PC-3 (cell line): ENCODE results near the gene PRKX. TPM values are rescaled to one million over a fixed set of nuclear protein-coding genes. Genes with fewer than 3 reads are reported as not detected.
"Not testable (repeated sequence)": the region's sequence is repeated elsewhere in the genome, so short reads cannot be mapped to it uniquely, and the experiment has no call there.

Source experiments
- ATAC-seq: fragments of 200-7000 bp; cut with Tn5 transposase; 2 replicates; pipeline ENCODE4 v1.9.1; 2020; ENCODE audit warnings: mild to moderate bottlenecking, moderate library complexity
- BruUV-seq: library from RNA; stranded (reverse); fragments of 400-500 nt; replicated peaks from 2 replicates; lab custom pipeline; 2021; lab: Mats Ljungman, UMichigan
- CTCF ChIA-PET: fragments of 300-600 bp; sonication (Branson Sonifier 250); formaldehyde crosslinking; loops from one replicate; lab custom pipeline; 2022; ENCODE audit warnings: antibody characterized with exemption; lab: Charles Lee
- POLR2A ChIA-PET: fragments of 300-600 bp; sonication (Branson Sonifier 250); formaldehyde crosslinking; loops from one replicate; lab custom pipeline; 2022; ENCODE audit warnings: antibody characterized with exemption; ENCODE audit not compliant: unreplicated experiment; lab: Charles Lee
- DNase-seq: peaks from one replicate; pipeline ENCODE4 v3.0.0-alpha.2; 2015
- H2AFZ ChIP-seq: fragments of 300-600 bp; sonication (generic); 2 replicates; pipeline ENCODE4 v1.6.0; 2016; ENCODE audit warnings: antibody characterized with exemption, low read length
- H3F3A ChIP-seq: fragments of 300-600 bp; sonication (generic); one replicate; pipeline ENCODE4 v1.6.0; 2017; ENCODE audit warnings: antibody characterized with exemption, low read length, control low read depth, mild to moderate bottlenecking; ENCODE audit not compliant: unreplicated experiment
- H3K27ac ChIP-seq: fragments of 300-600 bp; sonication (generic); 2 replicates; pipeline ENCODE4 v1.5.1; 2016; ENCODE audit warnings: mild to moderate bottlenecking, low read length
- H3K27me3 ChIP-seq: fragments of 300-600 bp; sonication (generic); 2 replicates; pipeline ENCODE4 v1.6.1; 2016; ENCODE audit warnings: low read length, mixed read lengths
- H3K36me3 ChIP-seq: fragments of 300-600 bp; sonication (generic); 2 replicates; pipeline ENCODE4 v1.6.1; 2016; ENCODE audit warnings: low read depth, mixed run types, low read length, mixed read lengths
- H3K4me1 ChIP-seq: fragments of 300-600 bp; sonication (generic); 2 replicates; pipeline ENCODE4 v1.5.1; 2016; ENCODE audit warnings: low read length; ENCODE audit not compliant: insufficient read depth
- H3K4me2 ChIP-seq: fragments of 300-600 bp; sonication (generic); 2 replicates; pipeline ENCODE4 v1.6.0; 2016; ENCODE audit warnings: low read length
- H3K4me3 ChIP-seq: fragments of 300-600 bp; sonication (generic); 2 replicates; pipeline ENCODE4 v1.5.1; 2016; ENCODE audit warnings: mild to moderate bottlenecking, low read length, mixed read lengths
- H3K79me2 ChIP-seq: fragments of 300-600 bp; sonication (generic); 2 replicates; pipeline ENCODE4 v1.6.1; 2017; ENCODE audit warnings: low read length, mixed read lengths
- H3K9ac ChIP-seq: fragments of 300-600 bp; sonication (generic); 2 replicates; pipeline ENCODE4 v1.6.0; 2016; ENCODE audit warnings: mild to moderate bottlenecking, low read length
- H3K9me2 ChIP-seq: fragments of 300-600 bp; sonication (generic); replicated peaks from 2 replicates; pipeline ENCODE4 v1.6.1; 2016; ENCODE audit warnings: mixed run types, low read length, mixed read lengths
- H3K9me3 ChIP-seq: fragments of 300-600 bp; sonication (generic); 2 replicates; pipeline ENCODE4 v1.6.1; 2016; ENCODE audit warnings: low read length, mixed read lengths
- H4K20me1 ChIP-seq: fragments of 300-600 bp; sonication (generic); 2 replicates; pipeline ENCODE4 v1.6.1; 2016; ENCODE audit warnings: low read length, mixed read lengths
- CTCF ChIP-seq: fragments of 300-600 bp; sonication (generic); conservative IDR thresholded peaks from 2 replicates; pipeline ENCODE4 v1.5.1; 2017; ENCODE audit warnings: antibody characterized with exemption, low read depth, mild to moderate bottlenecking, low read length
- EZH2 ChIP-seq: fragments of 300-600 bp; sonication (generic); IDR thresholded peaks from one replicate; pipeline ENCODE4 v1.6.1; 2017; ENCODE audit warnings: antibody characterized with exemption, mild to moderate bottlenecking, low read length; ENCODE audit not compliant: unreplicated experiment
- EZH2phosphoT487 ChIP-seq: fragments of 300-600 bp; sonication (generic); IDR thresholded peaks from 2 replicates; pipeline ENCODE4 v1.6.1; 2018; ENCODE audit warnings: mild to moderate bottlenecking, antibody characterized with exemption, low read length, borderline replicate concordance
- intact Hi-C: fragments of 100-400 bp; cut with micrococcal nuclease; formaldehyde crosslinking; loops from 2 replicates; pipeline ENCODE4 v1.9.0; 2023
- total RNA-seq: library from RNA; depleted of rRNA; stranded (reverse); fragments of >200 nt; gene quantifications from 2 replicates; pipeline ENCODE4 v1.2.3, GENCODE V29; 2014

The PRKX gene
- total RNA-seq, 1 experiment from 2014 or later: 22.2 TPM

GRCh38 chrX:3697220-3697684 lies 16.2 kb downstream of the PRKX start:
- Histone ChIP-seq H3K27ac (no peak overlapping the region), H3K79me2 (0 out of 2 replicates have a peak, but pooled peaks cover 9% of the 10 kb centered on the region), H3K4me3 (no peak overlapping the region), H3F3A (no peaks in the 10 kb centered on the region), H3K36me3 (no peaks in the 10 kb centered on the region), H3K4me2 (no peak overlapping the region), H3K9me3 (no peaks in the 10 kb centered on the region), H3K9ac (no peak overlapping the region), H3K4me1 (no peaks in the 10 kb centered on the region), H4K20me1 (no peaks in the 10 kb centered on the region), H3K9me2 (no peaks in the 10 kb centered on the region), H2AFZ (no peak overlapping the region), H3K27me3 (no peaks in the 10 kb centered on the region)
- DNase-seq: no peak
- no peak for ATAC-seq
- ChIA-PET CTCF (no interaction called here), POLR2A (no interaction called here)
- TF ChIP-seq CTCF: no peak
- no peak for TF ChIP-seq EZH2
- TF ChIP-seq EZH2phosphoT487: no peak
- no TSS peak for BruUV-seq
- intact Hi-C loops: no loop called here

GRCh38 chrX:3695536-3695935 lies 17.9 kb downstream of the PRKX start:
- Histone ChIP-seq H3K4me1 (no peaks in the 10 kb centered on the region), H2AFZ (no peak overlapping the region), H3K9me3 (no peaks in the 10 kb centered on the region), H3K36me3 (no peaks in the 10 kb centered on the region), H3K27ac (no peak overlapping the region), H3K4me3 (no peak overlapping the region), H3K4me2 (no peak overlapping the region), H3K9ac (no peak overlapping the region), H3K79me2 (0 out of 2 replicates have a peak, but pooled peaks cover 2% of the 10 kb centered on the region), H3K9me2 (no peaks in the 10 kb centered on the region), H3F3A (no peaks in the 10 kb centered on the region), H3K27me3 (no peaks in the 10 kb centered on the region), H4K20me1 (no peaks in the 10 kb centered on the region)
- no TSS peak for BruUV-seq
- TF ChIP-seq CTCF (no peak), EZH2 (no peak), EZH2phosphoT487 (no peak)
- intact Hi-C loops: no loop called here
- ChIA-PET POLR2A (no interaction called here), CTCF (no interaction called here)
- ATAC-seq (no peak), DNase-seq (no peak)

GRCh38 chrX:3690140-3690539 lies 23.3 kb downstream of the PRKX start:
- intact Hi-C loops: no loop called here
- ChIA-PET CTCF (no interaction called here), POLR2A (no interaction called here)
- H3K9me3 ChIP-seq: no peaks in the 10 kb centered on the region
- no TSS peak for BruUV-seq
- H3K27me3 ChIP-seq: no peaks in the 10 kb centered on the region
- H4K20me1 ChIP-seq: no peaks in the 10 kb centered on the region
- no peaks in the 10 kb centered on the region for H3K36me3 ChIP-seq
- H3K4me2 ChIP-seq: no peak overlapping the region
- H3F3A ChIP-seq: no peaks in the 10 kb centered on the region
- no peaks in the 10 kb centered on the region for H3K4me1 ChIP-seq
- no peak overlapping the region for H3K27ac ChIP-seq
- no peak overlapping the region for H3K4me3 ChIP-seq
- no peak overlapping the region for H3K9ac ChIP-seq
- TF ChIP-seq EZH2 (no peak), CTCF (no peak), EZH2phosphoT487 (no peak)
- no peak; the same call in 1 of the 2 replicates for ATAC-seq
- H3K79me2 ChIP-seq: no peaks in the 10 kb centered on the region
- H3K9me2 ChIP-seq: no peaks in the 10 kb centered on the region
- DNase-seq: no peak
- H2AFZ ChIP-seq: no peak overlapping the region

- intact Hi-C loops, CTCF ChIA-PET, DNase-seq: not testable (repeated sequence)
Observed at GRCh38 chrX:3683236-3683635, 30.2 kb downstream of the PRKX start.

More at GRCh38 chrX:3683236-3683635, 30.2 kb downstream of the PRKX start:
- H3F3A ChIP-seq, ATAC-seq, H3K4me2 ChIP-seq, H3K27ac ChIP-seq, H4K20me1 ChIP-seq, H3K9me2 ChIP-seq, H3K9ac ChIP-seq, H3K4me1 ChIP-seq, H2AFZ ChIP-seq, H3K4me3 ChIP-seq, H3K36me3 ChIP-seq, POLR2A ChIA-PET, H3K79me2 ChIP-seq, H3K9me3 ChIP-seq, BruUV-seq, H3K27me3 ChIP-seq: not testable (repeated sequence)
